Activated CD4-positive, CD25-positive, alpha-beta regulatory T cell (primary cell): ENCODE results near the gene MRPL32.

Source experiments
- DNase-seq, 4 experiments: peaks; one replicate each; lab custom pipeline; 2025; lab: John Stamatoyannopoulos, UW

MRPL32 gene

GRCh38 chr7:42964849-42965805 is 33.0 kb downstream of the MRPL32 start:
- no peak for DNase-seq

- no peak for DNase-seq
Measured at GRCh38 chr7:42967391-42967790, 35.2 kb downstream of the MRPL32 start.

GRCh38 chr7:42972699-42973500 is 40.7 kb downstream of the MRPL32 start:
- DNase-seq, result no peak

GRCh38 chr7:42976371-42976770 is 44.2 kb downstream of the MRPL32 start:
- no peak for DNase-seq

GRCh38 chr7:42978496-42978895 is 46.3 kb downstream of the MRPL32 start:
- DNase-seq, result no peak

- DNase-seq, result no peak
Measured at GRCh38 chr7:42980084-42980483, 47.9 kb downstream of the MRPL32 start.

GRCh38 chr7:42980514-42980913 is 48.3 kb downstream of the MRPL32 start:
- no peak for DNase-seq

- no peak for DNase-seq
Measured at GRCh38 chr7:42981601-42982000, 49.4 kb downstream of the MRPL32 start.

- DNase-seq, result no peak
Measured at GRCh38 chr7:42982604-42983115, 50.5 kb downstream of the MRPL32 start.

GRCh38 chr7:42984137-42984536 is 52.0 kb downstream of the MRPL32 start:
- no peak for DNase-seq

GRCh38 chr7:42986213-42986612 is 54.0 kb downstream of the MRPL32 start:
- DNase-seq, result no peak

GRCh38 chr7:42986781-42987248 is 54.6 kb downstream of the MRPL32 start:
- DNase-seq, result no peak
